HepG2 (cell line): ENCODE measurements around the gene GLDC. TPM values are rescaled to one million over a fixed set of nuclear protein-coding genes. Genes with fewer than 3 reads are reported as not detected.
A peak's percentile ranks its signal among the peaks of the same experiment; 100 is the strongest.

ENCODE experiments used
- CENPX ChIP-seq: sonication (generic); formaldehyde crosslinking; IDR thresholded peaks from 2 replicates; pipeline ENCODE4 v1.9.0; 2021; ENCODE audit warnings: mild to moderate bottlenecking, missing genetic modification reagents, moderate library complexity
- CREBL2 ChIP-seq: sonication (generic); formaldehyde crosslinking; IDR thresholded peaks from 2 replicates; pipeline ENCODE4 v1.8.1; 2023; ENCODE audit warnings: missing genetic modification reagents, mild to moderate bottlenecking, borderline replicate concordance
- FOXO1 ChIP-seq: sonication (generic); formaldehyde crosslinking; IDR thresholded peaks from 2 replicates; pipeline ENCODE4 v1.4.0; 2020; ENCODE audit warnings: missing genetic modification reagents
- ISX ChIP-seq: sonication (generic); formaldehyde crosslinking; conservative IDR thresholded peaks from 2 replicates; pipeline ENCODE4 v1.5.0; 2020; ENCODE audit warnings: missing genetic modification reagents
- NKX3-1 ChIP-seq: sonication (generic); formaldehyde crosslinking; IDR thresholded peaks from 2 replicates; pipeline ENCODE4 v1.5.0; 2020; ENCODE audit warnings: missing genetic modification reagents
- REST ChIP-seq, 2 experiments: IDR thresholded peaks; 2 replicates each; pipeline ENCODE4 v1.6.1; 2011 to 2012; ENCODE audit warnings: low read length in 2 of 2, borderline replicate concordance in 1 of 2, low read depth in 1 of 2, mild to moderate bottlenecking in 1 of 2, moderate library complexity in 1 of 2
- RNF2 ChIP-seq: fragments of 450-650 bp; conservative IDR thresholded peaks from 2 replicates; pipeline ENCODE4 v1.6.1; 2016; ENCODE audit warnings: low read depth
- ZBTB4 ChIP-seq: sonication (generic); formaldehyde crosslinking; IDR thresholded peaks from 2 replicates; pipeline ENCODE4 v1.4.0; 2020; ENCODE audit warnings: missing genetic modification reagents, mild to moderate bottlenecking, borderline replicate concordance
- ZBTB43 ChIP-seq: sonication (generic); formaldehyde crosslinking; conservative IDR thresholded peaks from 2 replicates; pipeline ENCODE4 v1.4.0; 2020; ENCODE audit warnings: missing genetic modification reagents
- ZKSCAN1 ChIP-seq: fragments of 150-350 bp; IDR thresholded peaks from 2 replicates; pipeline ENCODE4 v1.6.1; 2014; ENCODE audit warnings: low read length
- ZNF180 ChIP-seq: sonication (generic); formaldehyde crosslinking; IDR thresholded peaks from 2 replicates; pipeline ENCODE4 v1.4.0; 2020; ENCODE audit warnings: low read depth, missing genetic modification reagents, borderline replicate concordance
- ZNF234 ChIP-seq: sonication (generic); formaldehyde crosslinking; conservative IDR thresholded peaks from 2 replicates; pipeline ENCODE4 v1.5.1; 2020; ENCODE audit warnings: mild to moderate bottlenecking, missing genetic modification reagents
- ZNF317 ChIP-seq: sonication (generic); formaldehyde crosslinking; IDR thresholded peaks from 2 replicates; pipeline ENCODE4 v1.5.0; 2020; ENCODE audit warnings: mild to moderate bottlenecking, missing genetic modification reagents
- ZNF569 ChIP-seq: sonication (generic); formaldehyde crosslinking; IDR thresholded peaks from 2 replicates; pipeline ENCODE4 v1.5.0; 2020; ENCODE audit warnings: mild to moderate bottlenecking, missing genetic modification reagents, moderate library complexity, borderline replicate concordance
- ZSCAN9 ChIP-seq: IDR thresholded peaks from 2 replicates; pipeline ENCODE4 v1.6.1; 2016; ENCODE audit warnings: borderline replicate concordance
- polyA plus RNA-seq, 8 experiments: library from polyadenylated mRNA; depleted of rRNA in 3 of 8; stranded (reverse) in 7 of 8; unstranded in 1 of 8; fragments of >200 nt; fragmentation: Illumina TruSeq in 4 of 8; extraction: Trizol in 4 of 8; gene quantifications; 2 replicates each; pipeline versions ENCODE4 v1.2.1 to v1.2.3, GENCODE V29; 2011 to 2016; ENCODE audit warnings: low read depth in 4 of 8, missing spikeins in 1 of 8, mixed read lengths in 1 of 8; ENCODE audit not compliant: insufficient read depth in 1 of 8
- total RNA-seq, 5 experiments: library from RNA; depleted of rRNA; stranded (reverse); fragments of >200 nt; fragmentation: Illumina TruSeq; extraction: Trizol; gene quantifications; 2 replicates each; pipeline ENCODE4 v1.2.3, GENCODE V29; 2016; ENCODE audit warnings: low read depth in 1 of 5
- TF ChIP-seq, protein P1 (sequence below): sonication (generic); formaldehyde crosslinking; IDR thresholded peaks from 2 replicates; pipeline ENCODE4 v1.5.0; 2020; ENCODE audit warnings: mild to moderate bottlenecking, missing genetic modification reagents, borderline replicate concordance

The GLDC gene
- total and polyA plus RNA-seq, 2 of the 13 experiments (the other 11 are each of a cell fraction or from before 2014, with no cell fraction given) = 59.3 to 115 TPM

DNA sequence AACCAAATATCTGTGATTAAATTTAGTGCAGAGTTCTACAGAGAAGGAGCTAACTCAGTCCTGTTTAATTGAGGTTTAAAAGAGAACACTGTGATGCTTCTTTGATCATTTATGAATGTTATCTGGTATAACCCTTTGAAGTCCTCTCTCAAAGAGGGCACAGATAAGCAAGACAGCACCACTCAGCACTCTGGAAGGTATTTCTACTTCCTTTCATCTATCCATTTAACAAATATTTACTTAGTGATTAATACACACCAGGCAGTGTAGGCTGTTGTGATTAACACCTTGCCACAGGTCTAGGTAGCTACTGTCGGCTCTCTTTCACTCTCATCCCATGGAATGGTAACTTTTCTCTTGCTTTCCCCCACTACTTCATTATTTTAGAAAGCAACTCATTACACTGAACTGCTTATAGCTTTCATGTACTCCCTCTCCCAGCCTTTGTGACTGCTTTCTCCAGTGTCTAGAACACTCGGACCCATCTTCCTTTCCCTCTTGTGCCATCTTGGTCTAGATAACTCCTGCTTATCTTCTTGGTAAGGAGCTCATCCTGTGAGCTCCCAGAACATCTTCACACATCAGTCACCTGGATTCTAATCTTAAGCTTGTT is 54.7 kb downstream of the GLDC start (continued):
- TF ChIP-seq ZNF180 (no peak), ZSCAN9 (peak; percentile 85; the same call in 1 of the 2 replicates), CENPX (no peak), ZNF569 (CRISPR knock-in tag) (no peak), RNF2 (no peak), ZBTB4 (CRISPR knock-in tag) (no peak), ZKSCAN1 (no peak), ZBTB43 (CRISPR knock-in tag) (peak; percentile 95), ZNF317 (no peak; the same call in 1 of the 2 replicates), ISX (no peak), ZNF234 (CRISPR knock-in tag) (no peak), CREBL2 (CRISPR knock-in tag) (no peak), NKX3-1 (CRISPR knock-in tag) (peak; percentile 72; the same call in 1 of the 2 replicates), FOXO1 (CRISPR knock-in tag) (peak; percentile 85; the same call in 1 of the 2 replicates), REST (IDR thresholded peaks at IDR 0.05; ENCODE audit: borderline replicate concordance in 1 of 2, low read depth in 1 of 2, low read length in 2 of 2) (0 out of 4 replicates have a peak, but pooled peaks of 1 of the 2 experiments have one; percentile 36)
- TF ChIP-seq, protein P1, sequence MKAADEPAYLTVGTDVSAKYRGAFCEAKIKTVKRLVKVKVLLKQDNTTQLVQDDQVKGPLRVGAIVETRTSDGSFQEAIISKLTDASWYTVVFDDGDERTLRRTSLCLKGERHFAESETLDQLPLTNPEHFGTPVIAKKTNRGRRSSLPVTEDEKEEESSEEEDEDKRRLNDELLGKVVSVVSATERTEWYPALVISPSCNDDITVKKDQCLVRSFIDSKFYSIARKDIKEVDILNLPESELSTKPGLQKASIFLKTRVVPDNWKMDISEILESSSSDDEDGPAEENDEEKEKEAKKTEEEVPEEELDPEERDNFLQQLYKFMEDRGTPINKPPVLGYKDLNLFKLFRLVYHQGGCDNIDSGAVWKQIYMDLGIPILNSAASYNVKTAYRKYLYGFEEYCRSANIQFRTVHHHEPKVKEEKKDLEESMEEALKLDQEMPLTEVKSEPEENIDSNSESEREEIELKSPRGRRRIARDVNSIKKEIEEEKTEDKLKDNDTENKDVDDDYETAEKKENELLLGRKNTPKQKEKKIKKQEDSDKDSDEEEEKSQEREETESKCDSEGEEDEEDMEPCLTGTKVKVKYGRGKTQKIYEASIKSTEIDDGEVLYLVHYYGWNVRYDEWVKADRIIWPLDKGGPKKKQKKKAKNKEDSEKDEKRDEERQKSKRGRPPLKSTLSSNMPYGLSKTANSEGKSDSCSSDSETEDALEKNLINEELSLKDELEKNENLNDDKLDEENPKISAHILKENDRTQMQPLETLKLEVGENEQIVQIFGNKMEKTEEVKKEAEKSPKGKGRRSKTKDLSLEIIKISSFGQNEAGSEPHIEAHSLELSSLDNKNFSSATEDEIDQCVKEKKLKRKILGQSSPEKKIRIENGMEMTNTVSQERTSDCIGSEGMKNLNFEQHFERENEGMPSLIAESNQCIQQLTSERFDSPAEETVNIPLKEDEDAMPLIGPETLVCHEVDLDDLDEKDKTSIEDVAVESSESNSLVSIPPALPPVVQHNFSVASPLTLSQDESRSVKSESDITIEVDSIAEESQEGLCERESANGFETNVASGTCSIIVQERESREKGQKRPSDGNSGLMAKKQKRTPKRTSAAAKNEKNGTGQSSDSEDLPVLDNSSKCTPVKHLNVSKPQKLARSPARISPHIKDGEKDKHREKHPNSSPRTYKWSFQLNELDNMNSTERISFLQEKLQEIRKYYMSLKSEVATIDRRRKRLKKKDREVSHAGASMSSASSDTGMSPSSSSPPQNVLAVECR = peak; percentile 33; the same call in 1 of the 2 replicates
